IMR-90 (cell line): ENCODE results near the gene HCRTR1. TPM values are rescaled to one million over a fixed set of nuclear protein-coding genes. Genes with fewer than 3 reads are reported as not detected.

Experiments used
- ATAC-seq: fragments of 200-7000 bp; cut with Tn5 transposase; 2 replicates; pipeline ENCODE4 v1.9.1; 2020; ENCODE audit warnings: low read depth, mild to moderate bottlenecking, moderate library complexity
- BruUV-seq: library from RNA; stranded (reverse); fragments of 400-500 nt; replicated peaks from 2 replicates; lab custom pipeline; 2021; lab: Mats Ljungman, UMichigan
- CTCF ChIA-PET: fragments of 300-600 bp; formaldehyde crosslinking; extraction: SDS; loops from one replicate; lab custom pipeline; 2021; ENCODE audit warnings: antibody characterized with exemption; lab: Yijun Ruan, JAX
- POLR2A ChIA-PET: fragments of 300-600 bp; sonication (Branson Sonifier 250); formaldehyde crosslinking; loops from one replicate; lab custom pipeline; 2022; ENCODE audit warnings: antibody characterized with exemption; ENCODE audit not compliant: unreplicated experiment; lab: Charles Lee
- DNase-seq: peaks from one replicate; pipeline ENCODE4 v3.0.0; 2013
- H2AFZ ChIP-seq: replicated peaks from 2 replicates; pipeline ENCODE3; 2013; ENCODE audit warnings: low read length, mild to moderate bottlenecking; ENCODE audit not compliant: poor library complexity
- H2AK5ac ChIP-seq: 2 replicates; pipeline ENCODE4 v1.6.1; 2013; ENCODE audit warnings: low read depth, low read length, inconsistent platforms
- H2AK9ac ChIP-seq: replicated peaks from 2 replicates; pipeline ENCODE3; 2013; ENCODE audit warnings: mild to moderate bottlenecking, low read depth, low read length, moderate library complexity; ENCODE audit not compliant: poor library complexity
- H2BK120ac ChIP-seq: 2 replicates; pipeline ENCODE4 v1.6.1; 2013; ENCODE audit warnings: low read depth, low read length, inconsistent platforms
- H2BK15ac ChIP-seq: 3 replicates; pipeline ENCODE4 v1.6.1; 2013; ENCODE audit warnings: low read depth, low read length, inconsistent platforms
- H2BK20ac ChIP-seq: 2 replicates; pipeline ENCODE4 v1.6.1; 2013; ENCODE audit warnings: low read depth, mild to moderate bottlenecking, inconsistent platforms, low read length, moderate library complexity
- H2BK5ac ChIP-seq: 2 replicates; pipeline ENCODE4 v1.6.1; 2013; ENCODE audit warnings: mild to moderate bottlenecking, low read depth, low read length, inconsistent platforms; ENCODE audit not compliant: poor library complexity, severe bottlenecking
- H3K14ac ChIP-seq: replicated peaks from 2 replicates; pipeline ENCODE4 v1.6.1; 2013; ENCODE audit warnings: low read depth, low read length, inconsistent platforms
- H3K18ac ChIP-seq: 2 replicates; pipeline ENCODE4 v1.6.1; 2013; ENCODE audit warnings: low read depth, low read length, control low read depth
- H3K23ac ChIP-seq: 2 replicates; pipeline ENCODE4 v1.6.1; 2013; ENCODE audit warnings: low read depth, low read length, inconsistent platforms
- H3K27ac ChIP-seq: 2 replicates; pipeline ENCODE4 v1.5.1; 2013; ENCODE audit warnings: mild to moderate bottlenecking, control low read depth, low read length; ENCODE audit not compliant: insufficient read depth
- H3K27me3 ChIP-seq: 2 replicates; pipeline ENCODE4 v1.6.1; 2013; ENCODE audit warnings: low read length; ENCODE audit not compliant: control insufficient read depth, insufficient read depth
- H3K36me3 ChIP-seq: 2 replicates; pipeline ENCODE4 v1.6.1; 2013; ENCODE audit warnings: low read length, mixed read lengths; ENCODE audit not compliant: control insufficient read depth, insufficient read depth
- H3K4ac ChIP-seq: 2 replicates; pipeline ENCODE4 v1.6.1; 2013; ENCODE audit warnings: low read depth, low read length, inconsistent platforms
- H3K4me1 ChIP-seq: 2 replicates; pipeline ENCODE4 v1.6.1; 2013; ENCODE audit warnings: low read length, mixed read lengths; ENCODE audit not compliant: control insufficient read depth, insufficient read depth
- H3K4me2 ChIP-seq: 2 replicates; pipeline ENCODE4 v1.6.1; 2013; ENCODE audit warnings: low read depth, mild to moderate bottlenecking, control low read depth, low read length, moderate library complexity
- H3K4me3 ChIP-seq: 2 replicates; pipeline ENCODE4 v1.5.1; 2013; ENCODE audit warnings: low read depth, mild to moderate bottlenecking, control low read depth, low read length, moderate library complexity; ENCODE audit not compliant: insufficient read depth
- H3K56ac ChIP-seq: 2 replicates; pipeline ENCODE4 v1.6.1; 2013; ENCODE audit warnings: low read length, inconsistent platforms; ENCODE audit not compliant: insufficient read depth; ENCODE audit errors: extremely low read depth
- H3K79me1 ChIP-seq, 2 experiments: 2 replicates each; pipeline ENCODE4 v1.6.1; 2013; ENCODE audit warnings: low read length in 2 of 2, inconsistent platforms in 1 of 2, low read depth in 1 of 2
- H3K9ac ChIP-seq: 2 replicates; pipeline ENCODE4 v1.6.1; 2013; ENCODE audit warnings: low read depth, low read length, control low read depth
- H3K9me1 ChIP-seq: 2 replicates; pipeline ENCODE4 v1.6.1; 2013; ENCODE audit warnings: low read length, inconsistent platforms; ENCODE audit not compliant: insufficient read depth
- H3K9me3 ChIP-seq: 2 replicates; pipeline ENCODE4 v1.6.1; 2013; ENCODE audit warnings: low read length; ENCODE audit not compliant: control insufficient read depth, insufficient read depth
- H4K20me1 ChIP-seq: 2 replicates; pipeline ENCODE4 v1.6.1; 2013; ENCODE audit warnings: low read length, inconsistent platforms; ENCODE audit not compliant: insufficient read depth
- H4K5ac ChIP-seq: 2 replicates; pipeline ENCODE4 v1.6.1; 2013; ENCODE audit warnings: mild to moderate bottlenecking, low read depth, low read length, control low read depth
- H4K8ac ChIP-seq, 2 experiments: 2 replicates each; pipeline ENCODE4 v1.6.1; 2013; ENCODE audit warnings: low read depth in 2 of 2, low read length in 2 of 2, control low read depth in 1 of 2, inconsistent platforms in 1 of 2
- H4K91ac ChIP-seq: 2 replicates; pipeline ENCODE4 v1.6.1; 2013; ENCODE audit warnings: low read depth, low read length, inconsistent platforms; ENCODE audit not compliant: insufficient read depth
- BHLHE40 ChIP-seq: fragments of 150-350 bp; IDR thresholded peaks from 2 replicates; pipeline ENCODE4 v1.6.1; 2016; ENCODE audit warnings: mild to moderate bottlenecking, low read depth, low read length
- CTCF ChIP-seq: conservative IDR thresholded peaks from 2 replicates; pipeline ENCODE4 v1.5.1; 2012; ENCODE audit warnings: mild to moderate bottlenecking, low read depth, low read length, improper control_type of control experiment
- ELK1 ChIP-seq: fragments of 150-350 bp; IDR thresholded peaks from 2 replicates; pipeline ENCODE4 v1.6.1; 2016; ENCODE audit warnings: low read depth, mild to moderate bottlenecking, low read length, moderate library complexity, borderline replicate concordance
- FOS ChIP-seq: fragments of 150-350 bp; IDR thresholded peaks from 2 replicates; pipeline ENCODE4 v1.6.1; 2016; ENCODE audit warnings: low read depth, low read length
- MAFK ChIP-seq: IDR thresholded peaks from 2 replicates; pipeline ENCODE4 v1.6.1; 2012; ENCODE audit warnings: low read depth, low read length, improper control_type of control experiment
- MAZ ChIP-seq: IDR thresholded peaks from 2 replicates; pipeline ENCODE4 v1.6.1; 2012; ENCODE audit warnings: low read depth, mild to moderate bottlenecking, low read length, improper control_type of control experiment, moderate library complexity, borderline replicate concordance
- MXI1 ChIP-seq: IDR thresholded peaks from 2 replicates; pipeline ENCODE4 v1.6.1; 2012; ENCODE audit warnings: low read depth, mild to moderate bottlenecking, low read length, moderate library complexity, borderline replicate concordance
- RAD21 ChIP-seq: IDR thresholded peaks from 2 replicates; pipeline ENCODE4 v1.6.1; 2012; ENCODE audit warnings: low read length, improper control_type of control experiment
- RCOR1 ChIP-seq: IDR thresholded peaks from 2 replicates; pipeline ENCODE4 v1.6.1; 2012; ENCODE audit warnings: mild to moderate bottlenecking, low read length, improper control_type of control experiment; ENCODE audit not compliant: insufficient replicate concordance
- RFX5 ChIP-seq: IDR thresholded peaks from 2 replicates; pipeline ENCODE4 v1.8.0; 2012; ENCODE audit warnings: low read depth, mild to moderate bottlenecking, low read length, moderate library complexity
- SMC3 ChIP-seq: fragments of 150-350 bp; IDR thresholded peaks from 2 replicates; pipeline ENCODE4 v1.6.1; 2016; ENCODE audit warnings: low read depth, mild to moderate bottlenecking, antibody characterized with exemption, low read length, moderate library complexity
- WGBS, 2 experiments: methylation state at CpG; one replicate each; pipeline versions ENCODE4 v1.1.5 to v1.1.7; 2013; ENCODE audit warnings: missing lambda C conversion rate in 2 of 2; ENCODE audit not compliant: insufficient read length in 1 of 2; ENCODE audit errors: extremely low coverage in 2 of 2; 5-methylcytosine and 5-hydroxymethylcytosine counted together
- dilution Hi-C: fragments of 300-500 bp; cut with HindIII; formaldehyde crosslinking; loops from one replicate; pipeline ENCODE4 v1.14.3; 2018; ENCODE audit warnings: low sequenced_read_pairs; ENCODE audit not compliant: unreplicated experiment
- in situ Hi-C: fragments of 300-500 bp; cut with MboI; formaldehyde crosslinking; loops from 3 replicates; pipeline ENCODE4 v1.14.3; 2019; ENCODE audit warnings: low sequenced_read_pairs, inconsistent platforms, mixed read lengths
- intact Hi-C: fragments of 100-400 bp; cut with micrococcal nuclease; formaldehyde crosslinking; loops from 2 replicates; pipeline ENCODE4 v1.10.0; 2022
- polyA plus RNA-seq, 3 experiments: library from polyadenylated mRNA; depleted of rRNA; stranded (reverse); fragments of >200 nt; gene quantifications; 2 replicates each; pipeline ENCODE4 v1.2.3, GENCODE V29; 2012; ENCODE audit warnings: low replicate concordance in 1 of 3
- total RNA-seq: library from RNA; depleted of rRNA; stranded (reverse); fragments of >200 nt; gene quantifications from 2 replicates; pipeline ENCODE4 v1.2.3, GENCODE V29; 2012

The HCRTR1 gene
- total and polyA plus RNA-seq, 2 of the 4 experiments (the other 2 are of a cell fraction) = not detected

GRCh38 chr1:31625561-31626222 is 8.2 kb downstream of the HCRTR1 start:
- Histone ChIP-seq H3K18ac (no peak overlapping the region), H3K36me3 (peaks cover 19% of the 10 kb centered on the region), H3K4ac (no peak overlapping the region), H3K4me3 (no peak overlapping the region), H3K4me2 (no peak overlapping the region), H4K91ac (no peak overlapping the region), H3K56ac (no peak overlapping the region), H4K8ac (no peak overlapping the region), H4K20me1 (0 out of 2 replicates have a peak, but pooled peaks cover 10% of the 10 kb centered on the region), H2AFZ (no peak overlapping the region), H3K4me1 (peaks cover 8% of the 10 kb centered on the region), H3K27me3 (no peaks in the 10 kb centered on the region), H3K27ac (no peak overlapping the region), H2AK9ac (no peak overlapping the region), H2BK5ac (no peak overlapping the region), H3K9ac (no peak overlapping the region), H2AK5ac (no peak overlapping the region), H2BK15ac (no peak overlapping the region), H4K5ac (no peak overlapping the region), H3K23ac (no peak overlapping the region), H2BK120ac (no peak overlapping the region), H2BK20ac (no peak overlapping the region), H3K79me1 (peaks cover 0 to 4% of the 10 kb centered on the region in 2 experiments; a peak in 1 of 4 replicates), H3K14ac (no peak overlapping the region), H3K9me1 (peaks cover 9% of the 10 kb centered on the region; the same call in 1 of the 2 replicates), H3K9me3 (no peaks in the 10 kb centered on the region)
- ATAC-seq = peak; percentile 87
- dilution Hi-C loops = no loop called here
- in situ Hi-C loops = no loop called here
- 100% methylated on average over 1 of the region's 4 CpGs; no CpG with 5 or more reads in 1 of the 2 experiments for WGBS, 2 experiments
- intact Hi-C loops = no loop called here
- ChIA-PET POLR2A (no interaction called here), CTCF (no interaction called here)
- no TSS peak for BruUV-seq
- DNase-seq = peak; percentile 74
- 0 out of 2 replicates have a peak, but pooled peaks have one; percentile 24 for TF ChIP-seq MAZ
- no peak for TF ChIP-seq FOS
- TF ChIP-seq MAFK = peak; percentile 17; the same call in 1 of the 2 replicates
- TF ChIP-seq BHLHE40 = no peak
- no peak for TF ChIP-seq MXI1
- TF ChIP-seq RCOR1 = peak; percentile 4
- no peak for TF ChIP-seq RAD21
- no peak for TF ChIP-seq CTCF
- TF ChIP-seq SMC3 = no peak
- TF ChIP-seq ELK1 = no peak
- TF ChIP-seq RFX5 = no peak
